Erythroblast (primary cell): Measurements from ENCODE around the gene HSDL1.

Experiments used
- GATA1 ChIP-seq: IDR thresholded peaks from 2 replicates; pipeline ENCODE4 v1.6.1; 2011; ENCODE audit warnings: low read depth, mild to moderate bottlenecking, control low read depth, low read length, moderate library complexity
- POLR2A ChIP-seq: IDR thresholded peaks from 2 replicates; pipeline ENCODE4 v1.6.1; 2011; ENCODE audit warnings: mild to moderate bottlenecking, low read length

GRCh38 chr16:84085271-84085667, 59.7 kb downstream of the HSDL1 start:
- TF ChIP-seq POLR2A (no peak), GATA1 (no peak)
